Hematopoietic multipotent progenitor cell treated with erythropoietin and hydrocortisone succinate and interleukin-3 and kit ligand, for 15 days (in vitro differentiated cells): ENCODE measurements around the gene PPM1H.

ENCODE experiments used
- DNase-seq: peaks from one replicate; pipeline ENCODE4 v3.0.0-alpha.2; 2015; ENCODE audit warnings: low spot score

The PPM1H gene

GRCh38 chr12:62649412-62650138, 285.4 kb downstream of the PPM1H start:
- no peak for DNase-seq

GRCh38 chr12:62647586-62647985, 287.4 kb downstream of the PPM1H start:
- no peak for DNase-seq

- no peak for DNase-seq
Observed at GRCh38 chr12:62646566-62646965, 288.4 kb downstream of the PPM1H start.

GRCh38 chr12:62643486-62643885, 291.5 kb downstream of the PPM1H start:
- no peak for DNase-seq

- DNase-seq: no peak
Observed at GRCh38 chr12:62642486-62642885, 292.5 kb downstream of the PPM1H start.

- no peak for DNase-seq
Observed at GRCh38 chr12:62640910-62641448, 294.0 kb downstream of the PPM1H start.

GRCh38 chr12:62637679-62638078, 297.3 kb downstream of the PPM1H start:
- DNase-seq: no peak

GRCh38 chr12:62635649-62636048, 299.3 kb downstream of the PPM1H start:
- no peak for DNase-seq

- no peak for DNase-seq
Observed at GRCh38 chr12:62632411-62632918, 302.5 kb downstream of the PPM1H start.

- no peak for DNase-seq
Observed at GRCh38 chr12:62631471-62632410, 303.2 kb downstream of the PPM1H start.

- no peak for DNase-seq
Observed at GRCh38 chr12:62629971-62630739, 304.8 kb downstream of the PPM1H start.

GRCh38 chr12:62629413-62629812, 305.5 kb downstream of the PPM1H start:
- DNase-seq: no peak

- DNase-seq: no peak
Observed at GRCh38 chr12:62627181-62627580, 307.8 kb downstream of the PPM1H start.

GRCh38 chr12:62625228-62625627, 309.7 kb downstream of the PPM1H start:
- DNase-seq: no peak

GRCh38 chr12:62622177-62622576, 312.8 kb downstream of the PPM1H start:
- no peak for DNase-seq

GRCh38 chr12:62621101-62621638, 313.8 kb downstream of the PPM1H start:
- no peak for DNase-seq

- DNase-seq: no peak
Observed at GRCh38 chr12:62618930-62619329, 316.0 kb downstream of the PPM1H start.

- no peak for DNase-seq
Observed at GRCh38 chr12:62618319-62618718, 316.6 kb downstream of the PPM1H start.

GRCh38 chr12:62613081-62613480, 321.9 kb downstream of the PPM1H start:
- no peak for DNase-seq

- DNase-seq: no peak
Observed at GRCh38 chr12:62606654-62607053, 328.3 kb downstream of the PPM1H start.

- DNase-seq: no peak
Observed at GRCh38 chr12:62605981-62606380, 329.0 kb downstream of the PPM1H start.

GRCh38 chr12:62604871-62605270, 330.1 kb downstream of the PPM1H start:
- peak; percentile 14 for DNase-seq
